Mesothelial cell of epicardium (in vitro differentiated cells): ENCODE results near the gene SUGP1. TPM values are rescaled to one million over a fixed set of nuclear protein-coding genes. Genes with fewer than 3 reads are reported as not detected.

ENCODE experiments used
- DNase-seq, 2 experiments: peaks; one replicate each; pipeline ENCODE4 v3.0.0; 2021; ENCODE audit warnings: low spot score in 2 of 2; ENCODE audit not compliant: unreplicated experiment in 2 of 2
- H3K27ac Mint-ChIP-seq: 2 replicates; pipeline ENCODE4 v1.8.0; 2021; ENCODE audit warnings: mixed read lengths
- H3K27me3 Mint-ChIP-seq: 2 replicates; pipeline ENCODE4 v1.8.0; 2021; ENCODE audit warnings: low read depth, mixed read lengths
- H3K36me3 Mint-ChIP-seq: 2 replicates; pipeline ENCODE4 v1.8.0; 2021; ENCODE audit warnings: mixed read lengths
- H3K4me1 Mint-ChIP-seq: 2 replicates; pipeline ENCODE4 v1.8.0; 2021; ENCODE audit warnings: mixed read lengths
- H3K4me3 Mint-ChIP-seq: 2 replicates; pipeline ENCODE4 v1.8.0; 2021; ENCODE audit warnings: mild to moderate bottlenecking, moderate library complexity, mixed read lengths
- H3K9me3 Mint-ChIP-seq: 2 replicates; pipeline ENCODE4 v1.8.0; 2021; ENCODE audit warnings: mixed read lengths
- CTCF ChIP-seq: fragments of 200-600 bp; sonication (generic); IDR thresholded peaks from one replicate; pipeline ENCODE4 v1.5.0; 2021; ENCODE audit warnings: antibody characterized with exemption; ENCODE audit not compliant: unreplicated experiment
- total RNA-seq: library from RNA; stranded (reverse); gene quantifications from 3 replicates; pipeline ENCODE4 v1.2.1, GENCODE V29; 2021

Gene SUGP1
- total RNA-seq, 1 donor from 2014 or later: 77.2 TPM

- no peak overlapping the region for H3K4me3 Mint-ChIP-seq
- H3K27me3 Mint-ChIP-seq: no peaks in the 10 kb centered on the region
- no peaks in the 10 kb centered on the region for H3K4me1 Mint-ChIP-seq
- H3K27ac Mint-ChIP-seq: no peak overlapping the region
- H3K9me3 Mint-ChIP-seq: no peaks in the 10 kb centered on the region
- peaks cover 15% of the 10 kb centered on the region for H3K36me3 Mint-ChIP-seq
- no peak for TF ChIP-seq CTCF
- no peak for DNase-seq
Observed at GRCh38 chr19:19300613-19301012, 19.7 kb downstream of the SUGP1 start.

- no peak overlapping the region for H3K4me3 Mint-ChIP-seq
Observed at GRCh38 chr19:19297759-19298158, 22.6 kb downstream of the SUGP1 start.

GRCh38 chr19:19296953-19297689 is 23.2 kb downstream of the SUGP1 start:
- Mint-ChIP-seq H3K9me3 (peaks cover 4% of the 10 kb centered on the region), H3K36me3 (peaks cover 36% of the 10 kb centered on the region), H3K4me3 (no peak overlapping the region), H3K27ac (no peak overlapping the region), H3K27me3 (no peaks in the 10 kb centered on the region), H3K4me1 (no peaks in the 10 kb centered on the region)
- DNase-seq: no peak
- no peak for TF ChIP-seq CTCF

More at GRCh38 chr19:19297759-19298158, 22.6 kb downstream of the SUGP1 start:
- TF ChIP-seq CTCF: no peak
- Mint-ChIP-seq H3K9me3 (peaks cover 4% of the 10 kb centered on the region), H3K36me3 (peaks cover 31% of the 10 kb centered on the region), H3K4me1 (no peaks in the 10 kb centered on the region), H3K27ac (no peak overlapping the region), H3K27me3 (no peaks in the 10 kb centered on the region)
- DNase-seq: no peak

GRCh38 chr19:19294914-19295313 is 25.4 kb downstream of the SUGP1 start:
- no peak for DNase-seq
- no peak overlapping the region for H3K4me3 Mint-ChIP-seq
- H3K9me3 Mint-ChIP-seq: peaks cover 4% of the 10 kb centered on the region
- no peaks in the 10 kb centered on the region for H3K4me1 Mint-ChIP-seq
- no peaks in the 10 kb centered on the region for H3K27me3 Mint-ChIP-seq
- TF ChIP-seq CTCF: no peak
- H3K27ac Mint-ChIP-seq: no peak overlapping the region
- peaks cover 48% of the 10 kb centered on the region for H3K36me3 Mint-ChIP-seq

- Mint-ChIP-seq H3K4me1 (no peaks in the 10 kb centered on the region), H3K36me3 (peaks cover 46% of the 10 kb centered on the region), H3K9me3 (peaks cover 4% of the 10 kb centered on the region), H3K27ac (no peak overlapping the region), H3K4me3 (no peak overlapping the region), H3K27me3 (no peaks in the 10 kb centered on the region)
- TF ChIP-seq CTCF: no peak
- DNase-seq: no peak
Observed at GRCh38 chr19:19292607-19293006, 27.7 kb downstream of the SUGP1 start.
